Panc1 (cell line): Measurements from ENCODE around the gene TRPC6. TPM values are rescaled to one million over a fixed set of nuclear protein-coding genes. Genes with fewer than 3 reads are reported as not detected.

ENCODE experiments used
- ATAC-seq: fragments of 200-7000 bp; cut with Tn5 transposase; 2 replicates; pipeline ENCODE4 v1.9.1; 2020; ENCODE audit warnings: mild to moderate bottlenecking, moderate library complexity
- BruUV-seq: library from RNA; stranded (reverse); fragments of 400-500 nt; replicated peaks from 2 replicates; lab custom pipeline; 2021; lab: Mats Ljungman, UMichigan
- CTCF ChIA-PET: fragments of 300-600 bp; sonication (Branson Sonifier 250); formaldehyde crosslinking; loops from one replicate; lab custom pipeline; 2022; ENCODE audit warnings: antibody characterized with exemption; lab: Charles Lee
- POLR2A ChIA-PET: fragments of 300-600 bp; sonication (Branson Sonifier 250); formaldehyde crosslinking; loops from one replicate; lab custom pipeline; 2022; ENCODE audit warnings: antibody characterized with exemption; lab: Charles Lee
- DNase-seq: peaks from one replicate; pipeline ENCODE4 v3.0.0-alpha.2; 2010; ENCODE audit warnings: low read depth, low spot score
- H3K27ac ChIP-seq: 2 replicates; pipeline ENCODE4 v1.5.1; 2011; ENCODE audit warnings: mild to moderate bottlenecking, low read length, inconsistent platforms
- H3K27me3 ChIP-seq: fragments of 200-500 bp; sonication (Bioruptor generic); 2 replicates; pipeline ENCODE4 v1.6.0; 2014; ENCODE audit warnings: low read length, inconsistent platforms; ENCODE audit not compliant: control insufficient read depth, insufficient read depth
- H3K36me3 ChIP-seq: fragments of 200-500 bp; sonication (Bioruptor generic); 2 replicates; pipeline ENCODE4 v1.5.1; 2014; ENCODE audit warnings: inconsistent platforms, mild to moderate bottlenecking, low read length, moderate library complexity; ENCODE audit not compliant: control insufficient read depth, insufficient read depth
- H3K4me1 ChIP-seq: 2 replicates; pipeline ENCODE4 v1.5.1; 2011; ENCODE audit warnings: inconsistent platforms, mild to moderate bottlenecking, low read length, moderate library complexity; ENCODE audit not compliant: control insufficient read depth, insufficient read depth
- H3K4me3 ChIP-seq, 2 experiments: 2 replicates each; pipeline ENCODE4 v1.5.1; 2011 to 2012; ENCODE audit warnings: low read depth in 2 of 2, low read length in 2 of 2, mild to moderate bottlenecking in 2 of 2, inconsistent platforms in 1 of 2, moderate library complexity in 1 of 2
- H3K9me3 ChIP-seq: fragments of 200-500 bp; sonication (Bioruptor generic); 2 replicates; pipeline ENCODE4 v1.5.1; 2014; ENCODE audit warnings: low read depth, mild to moderate bottlenecking, inconsistent platforms, low read length, moderate library complexity; ENCODE audit not compliant: control insufficient read depth, insufficient read depth
- POLR2AphosphoS5 ChIP-seq: IDR thresholded peaks from 2 replicates; pipeline ENCODE4 v1.6.1; 2012; ENCODE audit warnings: mild to moderate bottlenecking, low read depth, low read length, moderate library complexity
- REST ChIP-seq, 2 experiments: IDR thresholded peaks; 2 replicates each; pipeline ENCODE4 v1.6.1; 2011 to 2012; ENCODE audit warnings: low read depth in 2 of 2, control low read depth in 1 of 2, low read length in 1 of 2, mild to moderate bottlenecking in 1 of 2, moderate library complexity in 1 of 2; ENCODE audit not compliant: insufficient read depth in 1 of 2
- SIN3A ChIP-seq: IDR thresholded peaks from 2 replicates; pipeline ENCODE4 v1.6.1; 2012; ENCODE audit warnings: low read depth, mild to moderate bottlenecking, low read length, moderate library complexity, borderline replicate concordance; ENCODE audit not compliant: insufficient read depth
- TCF7L2 ChIP-seq: IDR thresholded peaks from 2 replicates; pipeline ENCODE4 v1.6.1; 2011; ENCODE audit warnings: mild to moderate bottlenecking, low read depth, low read length, inconsistent platforms
- in situ Hi-C: cut with HindIII; loops from 2 replicates; pipeline ENCODE4 v1.10.0; 2016; ENCODE audit warnings: low sequenced_read_pairs, low pct_unique_long_range_greater_than_20kb
- intact Hi-C: fragments of 100-400 bp; cut with micrococcal nuclease; formaldehyde crosslinking; loops from one replicate; pipeline ENCODE4 v1.10.0; 2022; ENCODE audit not compliant: unreplicated experiment
- total RNA-seq: library from RNA; stranded (reverse); gene quantifications from one replicate; pipeline ENCODE4 v1.2.1, GENCODE V29; 2021; ENCODE audit not compliant: unreplicated experiment
- TF ChIP-seq, protein P1 (sequence below): fragments of 450-650 bp; IDR thresholded peaks from 2 replicates; pipeline ENCODE4 v1.5.1; 2017; ENCODE audit warnings: mild to moderate bottlenecking

Gene TRPC6
- total RNA-seq, 1 experiment from 2014 or later, result not detected

- Histone ChIP-seq H3K4me3 (no peak overlapping the region), H3K9me3 (no peaks in the 10 kb centered on the region), H3K27me3 (no peaks in the 10 kb centered on the region), H3K36me3 (no peaks in the 10 kb centered on the region), H3K4me1 (no peaks in the 10 kb centered on the region), H3K27ac (no peak overlapping the region)
- TF ChIP-seq REST (IDR thresholded peaks at IDR 0.05; ENCODE audit: insufficient read depth in 1 of 2, low read depth in 2 of 2, low read length in 1 of 2) (no peak), SIN3A (no peak), TCF7L2 (no peak), POLR2AphosphoS5 (no peak)
- TF ChIP-seq, protein P1, sequence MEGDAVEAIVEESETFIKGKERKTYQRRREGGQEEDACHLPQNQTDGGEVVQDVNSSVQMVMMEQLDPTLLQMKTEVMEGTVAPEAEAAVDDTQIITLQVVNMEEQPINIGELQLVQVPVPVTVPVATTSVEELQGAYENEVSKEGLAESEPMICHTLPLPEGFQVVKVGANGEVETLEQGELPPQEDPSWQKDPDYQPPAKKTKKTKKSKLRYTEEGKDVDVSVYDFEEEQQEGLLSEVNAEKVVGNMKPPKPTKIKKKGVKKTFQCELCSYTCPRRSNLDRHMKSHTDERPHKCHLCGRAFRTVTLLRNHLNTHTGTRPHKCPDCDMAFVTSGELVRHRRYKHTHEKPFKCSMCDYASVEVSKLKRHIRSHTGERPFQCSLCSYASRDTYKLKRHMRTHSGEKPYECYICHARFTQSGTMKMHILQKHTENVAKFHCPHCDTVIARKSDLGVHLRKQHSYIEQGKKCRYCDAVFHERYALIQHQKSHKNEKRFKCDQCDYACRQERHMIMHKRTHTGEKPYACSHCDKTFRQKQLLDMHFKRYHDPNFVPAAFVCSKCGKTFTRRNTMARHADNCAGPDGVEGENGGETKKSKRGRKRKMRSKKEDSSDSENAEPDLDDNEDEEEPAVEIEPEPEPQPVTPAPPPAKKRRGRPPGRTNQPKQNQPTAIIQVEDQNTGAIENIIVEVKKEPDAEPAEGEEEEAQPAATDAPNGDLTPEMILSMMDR, result no peak
- no peak for DNase-seq
- POLR2A ChIA-PET, result interaction anchor here (0.5 kb wide), 1 partner anchor 485 kb away, joined by 3 read pairs; no protein-coding TSS in a partner anchor
- in situ Hi-C loops, result no loop called here
- CTCF ChIA-PET, result no interaction called here
- ATAC-seq, result no peak
- intact Hi-C loops, result no loop called here
- no TSS peak for BruUV-seq
Observed at GRCh38 chr11:101563166-101563565, 20.6 kb downstream of the TRPC6 start.

GRCh38 chr11:101555366-101555765, 28.4 kb downstream of the TRPC6 start:
- POLR2A ChIA-PET, result no interaction called here
- Histone ChIP-seq H3K27ac (no peak overlapping the region), H3K4me3 (no peak overlapping the region), H3K27me3 (no peaks in the 10 kb centered on the region), H3K4me1 (no peaks in the 10 kb centered on the region), H3K9me3 (no peaks in the 10 kb centered on the region), H3K36me3 (no peaks in the 10 kb centered on the region)
- in situ Hi-C loops (no loop called here), intact Hi-C loops (no loop called here)
- BruUV-seq, result no TSS peak
- DNase-seq (no peak), ATAC-seq (no peak)
- CTCF ChIA-PET, result no interaction called here
- TF ChIP-seq POLR2AphosphoS5, result no peak
- TF ChIP-seq, protein P1, result no peak
- TF ChIP-seq TCF7L2, result no peak
- no peak for TF ChIP-seq REST (IDR thresholded peaks at IDR 0.05; ENCODE audit: insufficient read depth in 1 of 2, low read depth in 2 of 2, low read length in 1 of 2)
- TF ChIP-seq SIN3A, result no peak
